ENCODE data around the gene RNF157. TPM values are rescaled to one million over a fixed set of nuclear protein-coding genes. Genes with fewer than 3 reads are reported as not detected.

RNF157 gene
- total RNA-seq, 1 experiment from 2014 or later: 29.3 TPM

DNA sequence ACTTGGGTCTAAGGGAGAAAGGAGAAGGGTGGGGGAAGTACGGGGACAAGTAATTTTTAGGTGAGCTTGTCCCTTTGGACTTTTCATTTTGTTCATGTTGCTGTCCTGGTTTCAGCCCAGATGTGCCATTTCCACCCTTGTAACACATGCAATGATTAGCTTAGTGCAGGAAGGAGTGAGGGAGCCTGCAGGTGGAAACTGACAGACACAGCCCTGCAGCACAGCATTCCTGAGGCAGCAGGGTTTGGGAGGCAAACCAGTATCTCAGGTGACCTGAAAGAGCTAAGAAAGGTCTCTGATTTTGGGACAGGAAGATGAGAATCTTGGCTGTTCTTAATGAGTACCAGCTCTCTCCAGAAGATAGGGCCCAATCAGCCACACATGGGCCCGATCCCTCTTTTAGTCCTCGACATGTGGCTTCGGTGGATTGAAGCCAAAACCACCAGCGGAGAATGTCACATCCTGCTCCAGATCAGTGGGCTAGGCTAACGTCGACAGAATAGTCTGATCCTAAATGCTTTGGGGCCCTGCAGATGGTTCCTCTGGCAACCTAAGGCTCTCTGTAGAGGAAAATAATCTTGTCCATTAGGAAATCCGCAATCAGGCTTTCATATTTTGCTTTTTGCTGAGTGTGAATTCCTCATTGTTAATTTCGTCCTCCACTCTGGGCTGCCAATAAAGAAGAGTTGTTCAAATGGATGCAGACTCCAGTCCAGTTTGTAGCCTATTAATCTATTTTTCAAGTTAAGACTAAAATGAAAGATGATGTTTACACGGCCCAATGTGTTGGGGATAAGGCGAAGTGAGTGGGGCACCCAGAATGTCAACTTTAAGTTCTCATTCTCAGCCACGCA lies 3.8 kb upstream of the RNF157 start:
- no peaks in the 10 kb centered on the region for H3K27me3 Mint-ChIP-seq (ENCODE audit: insufficient read depth, unreplicated experiment)
- H3K36me3 Mint-ChIP-seq (ENCODE audit: insufficient read depth, unreplicated experiment): no peaks in the 10 kb centered on the region
- no peaks in the 10 kb centered on the region for H3K9me3 ChIP-seq
- intact Hi-C loops (cut with micrococcal nuclease; ENCODE audit: unreplicated experiment): no loop called here
- POLR2A ChIA-PET: interaction anchor here (0.6 kb wide), 3 partner anchors 10 to 21 kb away, joined by 3 to 7 read pairs (median 3); no protein-coding TSS in a partner anchor
- peaks cover 36% of the 10 kb centered on the region for H3K4me1 ChIP-seq
- no peak overlapping the region for H3K4me3 ChIP-seq (ENCODE audit: low read depth, low read length)
- no peaks in the 10 kb centered on the region for H3K9me3 Mint-ChIP-seq (ENCODE audit: unreplicated experiment)
- CTCF ChIA-PET: interaction anchor here (1.3 kb wide), 1 partner anchor 36 kb away, joined by 3 read pairs; no protein-coding TSS in a partner anchor
- H3K27me3 ChIP-seq (replicated peaks; ENCODE audit: control insufficient read depth, insufficient read depth, low read length): no peaks in the 10 kb centered on the region
- no peak overlapping the region for H3K27ac Mint-ChIP-seq (ENCODE audit: unreplicated experiment)
- H3K4me1 Mint-ChIP-seq (ENCODE audit: low read depth, unreplicated experiment): peaks cover 33% of the 10 kb centered on the region
- no peak overlapping the region for H3K4me3 Mint-ChIP-seq (ENCODE audit: unreplicated experiment)
- H3K36me3 ChIP-seq (ENCODE audit: control insufficient read depth, insufficient read depth, low read length): no peaks in the 10 kb centered on the region
- BruUV-seq (replicated peaks): no TSS peak
- no peak for DNase-seq
- TF ChIP-seq, protein P1, sequence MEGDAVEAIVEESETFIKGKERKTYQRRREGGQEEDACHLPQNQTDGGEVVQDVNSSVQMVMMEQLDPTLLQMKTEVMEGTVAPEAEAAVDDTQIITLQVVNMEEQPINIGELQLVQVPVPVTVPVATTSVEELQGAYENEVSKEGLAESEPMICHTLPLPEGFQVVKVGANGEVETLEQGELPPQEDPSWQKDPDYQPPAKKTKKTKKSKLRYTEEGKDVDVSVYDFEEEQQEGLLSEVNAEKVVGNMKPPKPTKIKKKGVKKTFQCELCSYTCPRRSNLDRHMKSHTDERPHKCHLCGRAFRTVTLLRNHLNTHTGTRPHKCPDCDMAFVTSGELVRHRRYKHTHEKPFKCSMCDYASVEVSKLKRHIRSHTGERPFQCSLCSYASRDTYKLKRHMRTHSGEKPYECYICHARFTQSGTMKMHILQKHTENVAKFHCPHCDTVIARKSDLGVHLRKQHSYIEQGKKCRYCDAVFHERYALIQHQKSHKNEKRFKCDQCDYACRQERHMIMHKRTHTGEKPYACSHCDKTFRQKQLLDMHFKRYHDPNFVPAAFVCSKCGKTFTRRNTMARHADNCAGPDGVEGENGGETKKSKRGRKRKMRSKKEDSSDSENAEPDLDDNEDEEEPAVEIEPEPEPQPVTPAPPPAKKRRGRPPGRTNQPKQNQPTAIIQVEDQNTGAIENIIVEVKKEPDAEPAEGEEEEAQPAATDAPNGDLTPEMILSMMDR (IDR thresholded peaks at IDR 0.05; ENCODE audit: insufficient read depth in 1 of 2, low read depth in 1 of 2, low read length in 1 of 2, severe bottlenecking in 1 of 2, unreplicated experiment in 1 of 2): no peak

DNA sequence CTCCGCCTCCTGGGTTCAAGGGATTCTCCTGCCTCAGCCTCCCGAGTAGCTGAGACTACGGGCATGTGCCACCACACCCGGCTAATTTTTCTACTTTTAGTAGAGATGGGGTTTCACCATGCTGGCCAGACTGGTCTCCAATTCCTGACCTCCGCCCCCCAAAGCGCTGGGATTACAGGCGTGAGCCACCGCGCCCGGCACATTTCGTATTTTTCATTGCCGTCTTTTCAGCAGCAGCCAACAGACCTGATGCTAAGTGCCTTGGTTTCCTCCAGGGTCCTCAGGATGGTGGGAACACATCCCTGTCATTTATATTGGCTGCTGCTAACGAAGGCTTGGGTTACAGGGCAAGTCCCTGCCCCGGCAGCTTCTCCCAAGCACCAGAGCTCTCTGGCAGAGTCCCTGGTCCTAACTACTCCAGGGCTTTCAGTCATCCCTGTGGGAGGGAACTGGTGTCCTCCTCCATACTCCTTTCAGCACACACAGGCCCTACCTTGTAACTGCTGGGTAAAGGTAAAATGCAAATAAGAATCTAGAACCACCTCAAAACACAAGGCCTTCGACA lies 1.5 kb upstream of the RNF157 start:
- H3K4me1 Mint-ChIP-seq (ENCODE audit: low read depth, unreplicated experiment): peaks cover 30% of the 10 kb centered on the region
- TF ChIP-seq, protein P1 (IDR thresholded peaks at IDR 0.05; ENCODE audit: insufficient read depth in 1 of 2, low read depth in 1 of 2, low read length in 1 of 2, severe bottlenecking in 1 of 2, unreplicated experiment in 1 of 2): no peak
- H3K27me3 Mint-ChIP-seq (ENCODE audit: insufficient read depth, unreplicated experiment): no peaks in the 10 kb centered on the region
- ChIA-PET CTCF (interaction anchor here (1.8 kb wide), 1 partner anchor 38 kb away, joined by 9 read pairs; no protein-coding TSS in a partner anchor), POLR2A (interaction anchor here (0.5 to 1.6 kb wide), 4 partner anchors 17 to 40 kb away, joined by 4 to 11 read pairs (median 8); partner anchors contain the start of gene UBALD2)
- no peaks in the 10 kb centered on the region for H3K36me3 Mint-ChIP-seq (ENCODE audit: insufficient read depth, unreplicated experiment)
- BruUV-seq (replicated peaks): no TSS peak
- H3K27me3 ChIP-seq (replicated peaks; ENCODE audit: control insufficient read depth, insufficient read depth, low read length): no peaks in the 10 kb centered on the region
- peak overlapping the region; percentile 80 for H3K27ac Mint-ChIP-seq (ENCODE audit: unreplicated experiment)
- no peak for DNase-seq
- H3K9me3 Mint-ChIP-seq (ENCODE audit: unreplicated experiment): no peaks in the 10 kb centered on the region
- intact Hi-C loops (cut with micrococcal nuclease; ENCODE audit: unreplicated experiment): loop anchor here (2.0 kb wide), 1 partner anchor 17 kb away; no protein-coding TSS in a partner anchor
- no peaks in the 10 kb centered on the region for H3K9me3 ChIP-seq
- H3K36me3 ChIP-seq (ENCODE audit: control insufficient read depth, insufficient read depth, low read length): no peaks in the 10 kb centered on the region
- peak overlapping the region; percentile 92 for H3K4me3 Mint-ChIP-seq (ENCODE audit: unreplicated experiment)
- peaks cover 41% of the 10 kb centered on the region for H3K4me1 ChIP-seq
- H3K4me3 ChIP-seq (ENCODE audit: low read depth, low read length): peak overlapping the region; percentile 53

DNA sequence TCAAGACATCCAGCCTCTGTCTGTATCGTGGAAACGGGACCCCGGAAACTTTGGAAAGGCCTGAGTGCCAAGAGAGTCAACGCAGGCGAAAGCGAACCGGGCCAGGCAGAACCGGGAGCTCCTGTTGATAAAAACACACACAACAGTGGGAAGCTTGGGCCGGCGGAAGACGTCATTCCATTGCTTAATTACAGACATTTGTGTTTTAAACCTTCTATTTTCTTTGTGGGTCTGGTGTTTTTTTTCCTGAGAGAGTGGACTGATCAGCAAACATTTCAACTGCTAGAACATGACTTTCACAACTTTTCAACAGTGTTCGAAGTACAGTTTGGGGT lies 878 bp upstream of the RNF157 start:
- BruUV-seq (replicated peaks): TSS peak; percentile 89
- Histone ChIP-seq H3K36me3 (ENCODE audit: control insufficient read depth, insufficient read depth, low read length) (no peaks in the 10 kb centered on the region), H3K27me3 (replicated peaks; ENCODE audit: control insufficient read depth, insufficient read depth, low read length) (no peaks in the 10 kb centered on the region), H3K9me3 (no peaks in the 10 kb centered on the region), H3K4me3 (ENCODE audit: low read depth, low read length) (peak overlapping the region; percentile 53), H3K4me1 (peaks cover 35% of the 10 kb centered on the region)
- TF ChIP-seq, protein P1 (IDR thresholded peaks at IDR 0.05; ENCODE audit: insufficient read depth in 1 of 2, low read depth in 1 of 2, low read length in 1 of 2, severe bottlenecking in 1 of 2, unreplicated experiment in 1 of 2): no peak
- Mint-ChIP-seq H3K36me3 (ENCODE audit: insufficient read depth, unreplicated experiment) (no peaks in the 10 kb centered on the region), H3K27ac (ENCODE audit: unreplicated experiment) (peak overlapping the region; percentile 80), H3K27me3 (ENCODE audit: insufficient read depth, unreplicated experiment) (no peaks in the 10 kb centered on the region), H3K4me3 (ENCODE audit: unreplicated experiment) (peak overlapping the region; percentile 92), H3K9me3 (ENCODE audit: unreplicated experiment) (no peaks in the 10 kb centered on the region), H3K4me1 (ENCODE audit: low read depth, unreplicated experiment) (peaks cover 24% of the 10 kb centered on the region)
- no peak for DNase-seq
- intact Hi-C loops (cut with micrococcal nuclease; ENCODE audit: unreplicated experiment): loop anchor here (2.0 kb wide), 1 partner anchor 18 kb away; no protein-coding TSS in a partner anchor
- POLR2A ChIA-PET: interaction anchor here (0.5 to 1.6 kb wide), 4 partner anchors 18 to 386 kb away, joined by 3 to 9 read pairs (median 5); partner anchors contain the start of genes UBALD2 and WBP2
- CTCF ChIA-PET: interaction anchor here (0.5 to 1.8 kb wide), 2 partner anchors 38 to 108 kb away, joined by 3 to 9 read pairs; no protein-coding TSS in a partner anchor

Measured in Caco-2 (cell line).